GM18499 (cell line): Measurements from ENCODE around the gene EIF1AX.
"Not testable (repeated sequence)": the region's sequence is repeated elsewhere in the genome, so short reads cannot be mapped to it uniquely, and the experiment has no call there.

ENCODE experiments used
- ATAC-seq: cut with Tn5 transposase; IDR thresholded peaks from one replicate; pipeline ENCODE4 v1.9.1; 2021; ENCODE audit warnings: moderate number of reproducible peaks; ENCODE audit not compliant: insufficient read depth, unreplicated experiment

Gene EIF1AX, protein sequence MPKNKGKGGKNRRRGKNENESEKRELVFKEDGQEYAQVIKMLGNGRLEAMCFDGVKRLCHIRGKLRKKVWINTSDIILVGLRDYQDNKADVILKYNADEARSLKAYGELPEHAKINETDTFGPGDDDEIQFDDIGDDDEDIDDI

DNA sequence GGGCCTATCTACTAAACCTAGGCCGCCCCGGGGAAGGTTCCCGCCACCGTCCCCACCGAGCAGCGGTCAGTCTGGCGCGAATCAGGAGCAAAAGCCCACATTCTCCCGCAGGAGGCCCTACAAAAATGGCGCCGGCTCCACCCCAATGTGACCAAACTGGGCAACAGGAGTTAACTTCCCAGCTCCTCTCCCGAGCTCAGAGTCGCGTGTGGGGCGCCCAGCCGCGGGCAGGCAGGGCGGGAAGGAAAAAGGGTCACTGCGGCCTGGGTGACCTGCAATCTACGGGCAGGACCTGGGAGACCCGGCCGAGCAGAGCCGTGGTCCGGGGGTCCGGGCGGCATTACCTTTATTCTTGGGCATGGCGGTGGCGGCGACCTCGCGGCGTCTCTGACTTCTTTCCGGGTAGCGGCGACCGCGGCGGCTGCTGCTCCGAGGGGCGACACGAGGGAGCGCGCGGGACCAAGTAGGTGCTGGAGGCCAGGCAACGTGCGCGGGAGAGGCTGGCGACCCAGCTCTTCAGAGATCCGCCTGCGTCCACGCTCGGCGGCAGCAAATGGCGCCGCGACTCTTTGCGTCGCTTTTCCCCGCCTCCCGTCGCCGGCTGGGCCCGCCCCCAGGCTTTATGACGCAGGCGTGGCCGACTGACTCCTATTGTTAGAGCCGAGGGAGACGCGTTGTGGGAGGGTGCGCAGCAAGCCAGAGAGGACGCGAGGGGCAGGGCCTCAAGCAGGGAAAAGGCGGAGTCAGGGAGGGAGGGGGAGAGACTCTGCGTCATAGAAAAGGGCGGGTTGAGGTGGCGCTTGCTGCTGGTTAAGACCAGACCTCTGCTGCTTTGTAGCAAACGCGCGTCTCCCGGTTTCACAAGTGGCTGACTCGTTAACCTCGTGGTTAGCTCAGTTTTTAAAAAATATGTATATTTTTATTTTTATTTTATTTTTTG, at the start of gene EIF1AX:
Gene EIF1AX, minus strand, starts transcription at position 558 of the 940 bp plus-strand sequence. Its CDS starts 198 bp downstream, at position 360.
- ATAC-seq = peak; percentile 98

DNA sequence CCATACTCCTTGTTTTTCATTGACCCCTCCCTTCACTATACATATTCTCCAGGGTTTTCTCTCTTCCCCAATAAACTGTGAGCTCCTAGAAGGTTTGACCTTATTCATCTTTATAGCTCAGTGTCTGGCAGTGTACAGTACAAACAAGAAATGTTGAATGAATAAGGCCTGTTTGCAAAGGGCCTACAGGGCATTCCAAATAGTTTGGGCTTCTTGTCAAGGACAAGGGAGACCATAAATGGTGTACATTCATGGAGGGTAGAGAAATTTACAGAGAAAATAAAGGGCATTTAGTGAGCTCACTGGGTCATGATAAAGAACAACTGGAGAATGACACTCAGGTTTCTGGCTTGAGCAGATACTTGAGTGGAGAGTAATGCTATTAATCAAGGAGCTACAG, 47.5 kb upstream of the EIF1AX start:
- ATAC-seq = no peak

DNA sequence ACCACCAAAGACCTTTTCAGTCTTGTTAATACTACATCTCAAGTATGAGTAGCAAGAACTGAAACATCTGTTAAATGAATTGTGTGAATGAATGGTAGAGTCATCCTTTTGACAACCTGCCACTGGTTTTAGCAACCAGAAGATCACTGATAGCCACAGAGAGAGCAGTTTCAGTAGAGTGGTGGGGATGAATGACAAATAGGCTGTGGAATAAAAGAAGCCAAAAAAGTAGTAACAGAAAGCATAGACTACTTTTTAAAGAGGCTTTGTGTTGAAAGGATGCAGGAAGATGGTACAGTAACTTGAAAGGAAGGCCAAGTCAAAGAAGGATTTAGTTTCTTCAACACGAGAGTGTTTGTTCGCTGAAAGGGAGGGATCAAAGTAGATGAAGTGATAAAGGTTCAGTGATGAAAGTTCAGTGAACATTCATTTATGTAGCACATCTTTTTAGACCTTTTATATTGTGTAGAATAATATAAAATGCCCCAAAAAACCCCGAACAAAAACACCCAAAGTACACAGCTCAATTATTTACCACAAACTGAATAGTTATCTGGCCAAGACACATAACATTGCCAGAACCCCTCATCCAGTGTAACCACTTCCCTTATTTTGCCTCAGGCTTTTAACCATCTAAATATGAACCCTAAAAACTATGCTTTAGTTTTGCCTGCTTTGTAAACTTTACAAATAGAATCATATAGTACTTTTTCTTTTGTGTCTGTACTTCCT, 40.1 kb upstream of the EIF1AX start:
- no peak for ATAC-seq

DNA sequence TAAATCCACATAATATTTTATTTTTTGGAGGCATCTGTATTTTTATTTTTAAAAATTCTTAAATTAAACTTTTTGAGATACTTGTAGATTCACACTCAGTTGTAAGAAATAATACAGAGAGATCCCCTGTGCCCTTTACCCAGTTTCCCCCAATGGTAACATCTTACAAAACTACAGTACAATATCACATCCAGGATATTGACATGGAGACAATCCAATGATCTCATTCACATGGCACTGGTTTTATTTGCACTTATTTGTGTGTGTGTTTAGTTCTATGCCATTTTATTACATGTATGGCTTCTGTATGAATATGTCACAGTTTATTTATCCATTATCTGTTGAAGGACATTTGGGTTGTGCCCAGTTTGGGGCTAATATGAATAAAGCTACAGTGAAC, 35.5 kb upstream of the EIF1AX start:
- ATAC-seq = no peak

DNA sequence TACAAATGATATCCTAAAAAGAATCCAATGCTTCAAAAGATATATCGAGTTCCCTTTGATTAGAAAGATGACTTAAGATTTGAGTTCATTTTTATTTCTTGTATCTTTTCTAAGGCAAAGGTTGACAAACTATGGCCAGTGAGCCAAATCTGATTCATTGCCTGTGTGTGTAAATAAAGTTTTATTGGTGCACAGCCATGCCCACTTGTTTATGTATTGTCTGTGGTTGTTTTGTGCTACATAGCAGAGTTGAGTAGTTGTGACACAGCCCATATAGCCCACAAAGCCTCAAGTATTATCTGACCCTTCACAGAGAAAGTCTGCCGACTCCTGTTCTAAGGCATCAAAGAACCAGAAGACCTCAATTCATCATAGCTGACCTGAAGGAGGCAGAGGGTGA, 32.2 kb upstream of the EIF1AX start:
- ATAC-seq = no peak

DNA sequence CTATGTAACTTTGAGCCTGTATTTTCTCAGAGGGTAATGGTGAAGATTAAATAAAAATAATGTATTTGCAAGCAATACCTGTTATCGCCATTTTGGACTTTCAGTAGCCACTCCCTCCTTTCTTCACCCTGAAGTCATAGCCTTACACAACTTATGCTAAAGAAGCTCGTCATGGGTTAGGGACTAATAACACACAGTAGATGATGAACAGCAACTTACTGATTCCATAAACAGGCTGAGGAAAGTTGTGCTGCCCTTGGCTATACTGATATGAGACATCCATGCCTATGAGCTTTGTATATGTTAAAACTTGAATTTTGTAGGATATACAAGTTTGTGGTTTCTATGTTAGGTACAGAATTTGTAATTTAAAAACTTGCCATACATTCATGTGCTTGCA, 31.7 kb upstream of the EIF1AX start:
- ATAC-seq = no peak

DNA sequence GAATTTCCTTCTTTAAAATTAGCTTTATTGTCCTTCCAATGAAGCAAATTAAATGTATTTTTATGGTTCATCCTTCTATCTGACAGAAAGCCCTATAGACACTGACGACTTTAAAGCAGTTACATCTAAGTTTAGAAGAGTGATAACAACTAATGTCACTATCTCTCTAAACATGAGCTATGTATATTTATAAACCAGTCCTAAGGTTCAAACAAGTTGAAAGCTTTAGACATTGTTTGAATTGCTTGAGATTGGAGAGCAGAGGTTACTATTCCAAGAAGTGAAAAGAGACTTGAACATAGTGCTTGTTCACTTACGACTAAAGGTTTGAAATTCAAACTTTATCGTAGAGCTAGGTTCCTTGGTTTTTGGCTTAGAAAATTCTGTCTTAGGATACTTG, 30.2 kb upstream of the EIF1AX start:
- ATAC-seq = no peak

DNA sequence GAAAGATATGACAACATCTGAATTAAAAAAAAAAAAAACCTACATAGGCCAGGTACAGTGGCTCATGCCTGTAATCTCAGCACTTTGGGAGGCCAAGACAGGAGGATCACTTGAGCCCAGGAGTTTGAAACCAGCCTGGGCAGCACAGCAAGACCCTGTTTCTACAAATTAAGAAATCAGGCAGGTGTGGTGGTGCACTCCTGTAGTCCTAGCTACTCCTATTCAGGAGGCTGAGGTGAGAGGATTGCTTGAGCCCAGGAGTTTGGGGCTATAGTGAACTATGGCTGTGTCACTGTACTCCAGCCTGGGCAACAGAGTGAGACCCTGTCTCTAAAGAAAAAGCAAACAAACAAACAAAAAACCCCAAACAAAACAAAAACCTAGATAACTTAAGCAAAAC, 20.9 kb upstream of the EIF1AX start:
- ATAC-seq = not testable (repeated sequence)

DNA sequence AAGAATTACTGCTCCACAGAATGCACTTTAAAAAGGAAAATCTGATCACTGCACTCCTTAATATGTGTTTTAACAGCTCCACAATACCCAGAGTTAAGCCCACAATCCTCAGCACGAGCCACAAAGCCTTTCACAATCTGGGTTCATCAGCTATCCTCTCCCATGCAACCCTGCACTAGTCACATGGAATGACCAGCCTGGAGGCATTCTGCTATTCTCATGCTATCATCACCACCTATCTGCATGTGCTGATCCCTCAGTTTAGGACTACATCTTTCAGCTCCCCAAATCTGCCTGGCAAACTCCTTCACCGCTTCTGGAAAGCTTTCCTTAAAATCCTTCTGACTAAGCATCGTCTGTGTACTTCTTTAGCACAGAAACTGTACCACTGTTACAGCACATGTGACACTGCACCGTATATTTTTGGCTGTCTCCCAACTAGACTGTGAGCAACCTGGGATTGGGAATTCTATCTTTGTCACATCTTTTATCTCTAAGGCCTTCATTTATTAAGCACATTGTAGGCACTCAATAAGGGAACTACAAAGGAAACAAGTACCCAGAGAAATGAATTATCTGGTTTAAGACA, 18.3 kb upstream of the EIF1AX start:
- no peak for ATAC-seq

DNA sequence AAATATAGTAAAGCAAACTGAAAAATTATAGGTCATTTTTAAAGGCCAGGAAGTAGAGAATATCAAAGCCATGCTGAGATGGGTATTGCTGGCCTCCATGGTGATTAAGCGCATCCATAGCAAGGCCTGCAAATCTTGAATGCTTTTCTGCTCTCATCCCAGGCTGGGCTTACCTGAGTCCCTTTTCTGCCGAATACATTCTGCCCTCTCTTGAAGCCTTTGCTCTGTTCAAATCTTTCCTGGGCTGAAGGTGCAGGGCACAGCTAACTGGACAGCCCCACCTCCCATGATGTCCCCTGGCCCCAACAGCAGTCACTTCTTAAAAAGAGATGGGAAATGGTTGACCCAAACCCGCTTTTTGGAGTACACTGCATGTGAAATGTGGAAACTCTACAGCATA, 10.1 kb upstream of the EIF1AX start:
- no peak for ATAC-seq

DNA sequence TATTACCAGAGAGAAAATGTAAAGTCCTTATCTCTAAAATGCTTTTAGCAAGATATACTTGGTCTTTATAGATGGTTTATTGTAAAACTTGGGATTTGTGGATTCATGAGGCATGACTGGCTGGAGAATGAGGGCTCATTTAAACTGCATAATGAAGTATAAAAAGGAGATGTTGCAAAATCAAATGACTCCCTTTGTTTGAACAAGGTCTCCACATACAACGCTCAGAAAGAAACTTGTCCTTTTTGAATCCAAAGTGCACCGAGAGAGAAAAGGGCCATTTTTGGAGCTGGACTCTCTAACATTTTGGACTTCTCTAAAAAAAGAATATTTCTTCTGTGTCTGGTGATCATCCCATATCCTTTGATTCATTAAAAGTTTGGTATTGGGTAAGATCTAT, 7.7 kb upstream of the EIF1AX start:
- no peak for ATAC-seq

DNA sequence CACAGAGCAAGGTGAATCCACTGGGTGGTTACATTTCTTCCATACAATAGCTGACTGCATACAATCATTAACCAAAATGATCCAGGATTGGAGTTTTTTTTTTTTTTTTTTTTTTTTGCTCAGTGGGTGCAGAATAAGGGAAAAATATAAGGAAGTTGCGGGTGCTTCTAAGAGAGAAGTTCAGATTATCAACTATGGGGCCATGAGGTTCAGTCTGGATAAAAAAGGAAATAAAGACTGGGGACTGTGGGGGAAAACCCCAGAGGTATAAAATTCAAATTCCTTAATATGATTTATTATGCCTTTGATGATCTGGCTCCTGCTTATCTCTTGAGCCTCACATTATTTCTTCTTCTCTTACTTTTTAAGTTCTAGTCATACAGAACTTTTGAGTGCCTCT, 5.9 kb upstream of the EIF1AX start:
- ATAC-seq = no peak

DNA sequence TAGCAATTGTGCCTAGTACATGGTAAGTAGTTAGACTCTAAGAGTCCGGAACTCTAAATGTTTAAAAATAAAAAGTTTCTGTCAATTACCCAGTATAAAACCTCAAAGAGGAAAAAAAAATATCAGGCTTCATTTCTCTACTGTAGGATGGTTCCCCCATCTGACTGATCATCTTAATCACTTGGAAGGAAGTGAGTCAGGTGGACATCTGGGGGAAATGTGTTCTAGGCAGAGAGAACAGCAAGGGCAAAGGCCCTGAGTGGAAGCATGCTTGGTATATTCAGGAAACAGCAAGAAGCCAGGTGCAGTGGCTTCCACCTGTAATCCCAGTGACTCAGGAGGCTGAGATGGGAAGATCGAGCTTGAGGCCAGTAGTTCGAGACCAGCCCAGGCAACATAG, 2.9 kb upstream of the EIF1AX start:
- no peak for ATAC-seq

DNA sequence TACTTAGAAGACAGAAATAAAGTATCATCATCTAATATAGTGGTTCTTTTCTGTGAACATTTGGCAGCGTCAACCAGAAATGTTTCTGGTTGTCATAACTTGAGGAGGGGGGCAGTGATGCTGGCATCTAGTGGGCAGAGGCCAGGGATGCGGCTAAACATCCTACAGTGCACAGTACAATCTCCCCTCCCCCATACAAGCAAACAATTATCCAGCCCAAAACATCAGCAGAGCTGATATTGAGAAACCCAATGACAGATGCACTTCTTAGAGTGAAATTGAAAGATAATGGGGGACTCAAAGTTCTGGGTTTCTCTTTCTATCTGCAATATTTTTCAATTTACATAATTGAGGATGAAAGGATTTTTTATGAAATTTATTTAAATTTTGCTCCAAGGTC, 1.9 kb upstream of the EIF1AX start:
- ATAC-seq = no peak

DNA sequence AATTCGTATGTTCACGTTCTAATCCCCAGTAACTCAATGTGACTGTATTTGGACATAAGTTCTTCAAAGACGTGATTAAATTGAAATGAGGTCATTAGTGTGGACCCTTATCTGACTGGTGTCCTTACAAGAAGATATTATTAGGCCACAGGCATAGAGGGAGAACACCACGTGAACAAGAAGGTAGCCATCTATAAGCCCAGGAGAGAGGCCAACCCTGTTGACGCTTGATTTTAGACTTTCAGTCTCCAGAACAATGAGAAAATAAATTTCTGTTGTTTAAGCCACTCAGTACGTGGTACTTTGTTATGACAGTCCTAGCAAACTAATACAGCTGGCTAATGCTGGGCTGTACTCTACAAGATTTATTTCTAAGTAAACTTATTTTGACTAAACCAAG, 1.5 kb upstream of the EIF1AX start:
- no peak for ATAC-seq

DNA sequence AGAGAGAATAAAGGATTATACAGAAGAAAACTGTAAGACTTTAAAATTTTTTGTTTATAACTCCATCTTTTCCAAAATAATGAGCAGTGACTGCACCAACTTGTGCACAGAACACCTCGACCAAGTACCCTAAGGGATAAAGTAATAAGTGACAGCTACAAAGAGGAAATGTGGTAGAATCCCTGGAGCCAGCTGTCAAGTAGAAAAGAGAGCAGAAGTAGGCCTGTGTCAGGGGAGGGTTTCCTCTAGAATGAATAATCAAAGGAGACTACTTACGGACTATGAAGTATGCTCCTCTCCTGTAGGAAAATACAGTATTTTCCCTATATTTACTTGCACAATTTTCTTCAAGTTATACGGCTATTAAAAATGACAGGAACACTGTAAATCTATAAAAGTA, 1.2 kb downstream of the EIF1AX start:
- ATAC-seq = no peak

DNA sequence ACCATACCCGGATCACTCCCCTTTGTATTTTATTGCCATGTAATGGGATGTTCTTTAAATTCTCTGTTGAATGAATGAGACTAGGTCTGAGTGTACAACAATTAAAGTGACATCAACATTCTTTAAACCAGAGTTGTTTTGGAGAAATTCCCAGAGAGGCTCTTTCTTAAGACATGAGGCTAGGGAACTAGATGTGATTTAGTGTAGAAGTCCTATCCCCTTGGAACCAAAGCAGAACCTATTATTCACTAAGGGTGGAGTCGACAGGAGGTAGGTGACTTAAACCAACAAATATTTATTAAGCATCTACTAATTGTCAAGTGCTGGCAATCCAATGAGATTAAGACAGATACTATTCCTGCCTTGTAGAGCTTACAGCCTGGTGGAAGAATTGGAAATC, 1.7 kb downstream of the EIF1AX start:
- ATAC-seq = no peak

DNA sequence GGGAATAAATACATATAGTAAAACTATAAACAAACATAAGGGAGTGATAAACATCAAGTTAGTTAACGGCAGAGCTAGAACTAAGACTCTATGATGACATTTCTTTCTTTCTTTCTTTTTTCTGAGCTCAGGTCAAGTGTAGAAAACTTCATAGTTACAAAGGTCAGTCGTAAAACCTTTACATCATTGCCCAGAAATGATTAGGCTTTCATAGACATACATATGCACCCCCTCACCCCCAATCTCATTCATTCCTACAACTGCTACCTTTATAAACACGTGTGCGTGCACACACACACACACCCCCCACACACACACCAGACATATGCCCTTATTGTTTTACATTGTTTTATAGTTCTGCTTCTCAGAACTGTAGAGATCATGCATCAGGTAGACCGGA, 5.7 kb downstream of the EIF1AX start:
- no peak for ATAC-seq

DNA sequence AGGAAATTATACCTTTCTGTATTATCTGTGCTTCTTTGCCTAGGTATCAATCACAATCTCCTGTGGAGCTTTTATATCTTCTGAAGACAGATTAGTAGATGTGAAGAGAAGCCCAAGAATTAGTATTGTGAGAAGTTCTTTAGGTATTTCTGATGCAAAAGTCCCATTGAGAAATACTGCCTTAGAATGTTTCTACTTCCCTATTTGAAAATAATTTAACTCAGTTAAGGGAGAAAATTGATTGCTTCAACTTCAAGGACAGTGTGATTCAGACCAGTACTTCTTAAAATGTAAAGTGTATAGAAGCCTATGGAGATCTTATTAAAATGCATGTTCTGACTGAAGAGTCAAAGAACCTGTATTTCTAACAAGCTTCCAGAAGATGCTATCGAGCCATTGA, 9.0 kb downstream of the EIF1AX start:
- no peak for ATAC-seq

DNA sequence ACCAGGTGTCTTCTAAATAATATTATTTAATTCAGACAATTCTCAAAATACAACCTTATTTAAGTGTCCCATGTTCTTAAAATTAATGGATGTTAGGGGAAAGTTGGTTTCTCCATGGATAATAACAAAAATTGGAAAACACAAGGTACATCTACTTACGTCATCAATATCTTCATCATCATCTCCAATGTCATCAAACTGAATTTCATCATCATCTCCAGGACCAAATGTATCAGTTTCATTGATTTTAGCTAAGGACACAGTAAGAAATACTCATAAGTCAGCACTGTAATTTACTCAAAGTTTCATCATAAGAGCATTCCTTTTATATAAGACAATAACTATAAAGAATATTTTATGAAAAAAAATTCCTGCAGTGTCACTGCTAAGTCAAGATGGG, 11.3 kb downstream of the EIF1AX start:
- no peak for ATAC-seq

DNA sequence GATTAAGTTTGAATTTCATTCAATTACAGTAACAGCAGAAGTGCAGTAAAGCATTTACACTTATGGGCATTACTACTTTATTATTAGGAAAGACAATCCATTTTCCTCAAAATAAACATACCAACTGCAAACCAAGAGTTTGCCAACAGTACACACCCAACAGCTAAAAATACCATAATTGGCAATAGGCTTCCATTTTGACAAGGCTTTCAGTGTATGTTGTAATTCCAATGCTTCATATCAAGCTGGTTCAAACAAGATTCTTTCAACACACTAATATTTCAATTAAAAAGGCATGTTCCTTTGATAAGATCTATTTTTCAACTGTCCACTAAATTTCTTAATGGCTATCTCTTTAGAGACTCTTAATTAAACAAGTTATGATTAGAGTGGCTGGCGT, 12.1 kb downstream of the EIF1AX start:
- no peak for ATAC-seq
